Thoracic aorta (tissue), 2 donors: ENCODE data around the gene JSRP1. TPM values are rescaled to one million over a fixed set of nuclear protein-coding genes. Genes with fewer than 3 reads are reported as not detected.

ENCODE experiments used
- ATAC-seq: fragments of 150-250 bp; one replicate; pipeline ENCODE4 v1.8.0; 2017; ENCODE audit warnings: low read depth; ENCODE audit not compliant: insufficient number of reproducible peaks, low FRiP score
- DNase-seq: peaks from one replicate; pipeline ENCODE4 v3.0.0-alpha.2; 2020; ENCODE audit warnings: low spot score
- H3K27ac ChIP-seq, 2 donors: fragments of 200-600 bp; sonication (generic); 1 replicate in 1 of 2; 2 replicates in 1 of 2; pipeline ENCODE4 v1.5.1; 2016; ENCODE audit warnings: mild to moderate bottlenecking in 2 of 2, moderate library complexity in 2 of 2
- H3K27me3 ChIP-seq: fragments of 200-600 bp; sonication (generic); replicated peaks from 2 replicates; pipeline ENCODE4 v1.6.0; 2016; ENCODE audit warnings: mild to moderate bottlenecking; ENCODE audit not compliant: insufficient read depth
- H3K36me3 ChIP-seq: fragments of 200-600 bp; sonication (generic); one replicate; pipeline ENCODE4 v1.5.1; 2016
- H3K4me1 ChIP-seq, 2 donors: fragments of 200-600 bp; sonication (generic); 1 replicate in 1 of 2; 2 replicates in 1 of 2; pipeline versions ENCODE4 v1.5.1 to v1.6.0; 2016; ENCODE audit warnings: low read depth in 2 of 2, mild to moderate bottlenecking in 1 of 2; ENCODE audit not compliant: control insufficient read depth in 1 of 2
- H3K4me3 ChIP-seq: fragments of 200-600 bp; sonication (generic); 2 replicates; pipeline ENCODE4 v1.5.1; 2016; ENCODE audit warnings: mild to moderate bottlenecking
- H3K9me3 ChIP-seq: fragments of 200-600 bp; sonication (generic); 2 replicates; pipeline ENCODE4 v1.5.1; 2016
- CTCF ChIP-seq: fragments of 200-600 bp; sonication (generic); IDR thresholded peaks from one replicate; pipeline ENCODE4 v1.5.1; 2019; ENCODE audit warnings: antibody characterized with exemption
- total RNA-seq, 2 donors: library from RNA; depleted of rRNA; stranded (reverse); fragments of >200 nt; gene quantifications; one replicate each; pipeline versions ENCODE4 v1.1.0 to v1.2.3, GENCODE V29; 2016

JSRP1 gene
- total RNA-seq, 2 donors from 2014 or later = not detected

GRCh38 chr19:2246014-2246620 lies 10.1 kb downstream of the JSRP1 start:
- Histone ChIP-seq H3K4me3 (no peak overlapping the region), H3K27me3 (peaks cover 7% of the 10 kb centered on the region), H3K27ac (no peak overlapping the region), H3K9me3 (no peaks in the 10 kb centered on the region), H3K4me1 (peaks cover 20 to 40% of the 10 kb centered on the region in 2 donors), H3K36me3 (peaks cover 54% of the 10 kb centered on the region)
- TF ChIP-seq CTCF = no peak
- no peak for DNase-seq
- ATAC-seq = no peak

- Histone ChIP-seq H3K36me3 (peaks cover 54% of the 10 kb centered on the region), H3K4me1 (peaks cover 23 to 40% of the 10 kb centered on the region in 2 donors), H3K27me3 (peaks cover 4% of the 10 kb centered on the region), H3K9me3 (no peaks in the 10 kb centered on the region), H3K27ac (no peak overlapping the region), H3K4me3 (no peak overlapping the region)
- no peak for DNase-seq
- no peak for TF ChIP-seq CTCF
- ATAC-seq = no peak
Observed at GRCh38 chr19:2245273-2245672, 10.9 kb downstream of the JSRP1 start.

- peaks cover 27 to 43% of the 10 kb centered on the region in 2 donors for H3K4me1 ChIP-seq
- no peak for ATAC-seq
- no peak for TF ChIP-seq CTCF
- no peak for DNase-seq
- no peaks in the 10 kb centered on the region for H3K27me3 ChIP-seq
- H3K9me3 ChIP-seq = no peaks in the 10 kb centered on the region
- H3K36me3 ChIP-seq = peaks cover 54% of the 10 kb centered on the region
- H3K27ac ChIP-seq = no peak overlapping the region
- no peak overlapping the region for H3K4me3 ChIP-seq
Observed at GRCh38 chr19:2244486-2244885, 11.7 kb downstream of the JSRP1 start.

GRCh38 chr19:2244125-2244411 lies 12.1 kb downstream of the JSRP1 start:
- Histone ChIP-seq H3K27me3 (no peaks in the 10 kb centered on the region), H3K4me3 (no peak overlapping the region), H3K4me1 (peaks cover 30 to 46% of the 10 kb centered on the region in 2 donors), H3K36me3 (peaks cover 54% of the 10 kb centered on the region), H3K9me3 (no peaks in the 10 kb centered on the region), H3K27ac (no peak overlapping the region)
- TF ChIP-seq CTCF = no peak
- no peak for DNase-seq
- ATAC-seq = no peak

GRCh38 chr19:2243274-2244124 lies 12.7 kb downstream of the JSRP1 start:
- Histone ChIP-seq H3K4me3 (no peak overlapping the region), H3K36me3 (peaks cover 53% of the 10 kb centered on the region), H3K27me3 (no peaks in the 10 kb centered on the region), H3K4me1 (peaks cover 36 to 51% of the 10 kb centered on the region in 2 donors), H3K9me3 (no peaks in the 10 kb centered on the region), H3K27ac (no peak overlapping the region)
- DNase-seq (no peak), ATAC-seq (no peak)
- TF ChIP-seq CTCF = no peak
